ENCODE data around the gene ELAVL1. TPM values are rescaled to one million over a fixed set of nuclear protein-coding genes. Genes with fewer than 3 reads are reported as not detected.

The ELAVL1 gene
- total and polyA plus RNA-seq, 2 of the 13 experiments (the other 11 are each of a cell fraction or from before 2014, with no cell fraction given): 27.9 to 38.4 TPM

DNA sequence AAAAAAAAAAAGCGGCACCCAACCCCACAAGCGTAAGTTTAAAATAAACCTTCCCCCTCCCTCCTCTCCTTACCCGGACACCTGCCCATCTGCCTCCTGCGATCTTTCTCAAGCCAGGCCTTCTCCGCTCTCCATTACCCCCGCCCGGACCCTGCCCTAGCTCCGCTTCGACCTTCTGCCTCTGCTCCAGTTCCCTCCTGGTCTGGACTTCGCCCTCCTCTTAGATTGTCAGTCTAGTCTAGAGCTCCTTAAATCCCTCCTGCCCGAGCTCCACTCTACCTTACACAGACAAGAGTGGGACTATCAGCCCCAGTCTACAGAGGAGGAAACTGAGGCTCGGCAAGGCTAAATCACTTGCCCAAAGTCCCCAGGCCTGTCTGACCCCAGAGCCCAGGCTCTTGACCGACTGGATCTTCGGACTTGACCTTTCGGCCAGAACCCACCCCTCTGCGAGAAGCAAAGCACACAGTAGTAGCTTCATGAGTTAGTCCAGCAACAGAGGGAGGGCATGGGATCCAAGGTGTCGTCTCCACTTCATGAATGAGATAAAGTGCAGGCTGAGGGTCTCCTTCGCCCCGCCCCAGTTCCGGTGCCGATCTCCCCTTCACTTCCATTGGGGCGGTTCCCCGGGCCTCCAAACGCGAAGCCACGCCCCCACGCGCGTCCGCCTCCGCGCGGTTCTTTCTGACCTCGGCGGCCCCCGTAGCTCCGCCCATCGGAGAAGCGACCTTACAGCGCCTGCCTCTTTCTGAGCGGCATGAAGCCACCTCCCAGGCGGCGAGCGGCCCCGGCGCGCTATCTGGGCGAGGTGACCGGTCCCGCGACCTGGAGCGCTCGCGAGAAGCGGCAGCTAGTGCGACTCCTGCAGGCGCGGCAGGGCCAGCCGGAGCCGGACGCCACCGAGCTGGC lies 85.6 kb downstream of the ELAVL1 start, which contains the start of gene SNAPC2 (continued):
- peak; percentile 91 for TF ChIP-seq SAP130 (CRISPR knock-in tag; IDR thresholded peaks at IDR 0.05; ENCODE audit: low read depth)
- peak; percentile 93 for TF ChIP-seq ZNF605 (CRISPR knock-in tag; IDR thresholded peaks at IDR 0.05)
- TF ChIP-seq KMT2A (CRISPR knock-in tag; IDR thresholded peaks at IDR 0.05): no peak
- TF ChIP-seq ZNF549 (CRISPR knock-in tag; IDR thresholded peaks at IDR 0.05): no peak
- 0 out of 2 replicates have a peak, but pooled peaks have one; percentile 66 for TF ChIP-seq ZNF33A (CRISPR knock-in tag; IDR thresholded peaks at IDR 0.05; ENCODE audit: borderline replicate concordance)
- TF ChIP-seq, protein P1, sequence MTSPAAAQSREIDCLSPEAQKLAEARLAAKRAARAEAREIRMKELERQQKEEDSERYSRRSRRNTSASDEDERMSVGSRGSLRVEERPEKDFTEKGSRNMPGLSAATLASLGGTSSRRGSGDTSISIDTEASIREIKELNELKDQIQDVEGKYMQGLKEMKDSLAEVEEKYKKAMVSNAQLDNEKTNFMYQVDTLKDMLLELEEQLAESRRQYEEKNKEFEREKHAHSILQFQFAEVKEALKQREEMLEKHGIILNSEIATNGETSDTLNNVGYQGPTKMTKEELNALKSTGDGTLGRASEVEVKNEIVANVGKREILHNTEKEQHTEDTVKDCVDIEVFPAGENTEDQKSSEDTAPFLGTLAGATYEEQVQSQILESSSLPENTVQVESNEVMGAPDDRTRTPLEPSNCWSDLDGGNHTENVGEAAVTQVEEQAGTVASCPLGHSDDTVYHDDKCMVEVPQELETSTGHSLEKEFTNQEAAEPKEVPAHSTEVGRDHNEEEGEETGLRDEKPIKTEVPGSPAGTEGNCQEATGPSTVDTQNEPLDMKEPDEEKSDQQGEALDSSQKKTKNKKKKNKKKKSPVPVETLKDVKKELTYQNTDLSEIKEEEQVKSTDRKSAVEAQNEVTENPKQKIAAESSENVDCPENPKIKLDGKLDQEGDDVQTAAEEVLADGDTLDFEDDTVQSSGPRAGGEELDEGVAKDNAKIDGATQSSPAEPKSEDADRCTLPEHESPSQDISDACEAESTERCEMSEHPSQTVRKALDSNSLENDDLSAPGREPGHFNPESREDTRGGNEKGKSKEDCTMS (CRISPR knock-in tag; conservative IDR thresholded peaks at IDR 0.05): no peak
- TF ChIP-seq ZNF660 (CRISPR knock-in tag; IDR thresholded peaks at IDR 0.05; ENCODE audit: borderline replicate concordance, low read depth): no peak
- TF ChIP-seq ZNF672 (CRISPR knock-in tag; IDR thresholded peaks at IDR 0.05): no peak
- TF ChIP-seq, protein P2, sequence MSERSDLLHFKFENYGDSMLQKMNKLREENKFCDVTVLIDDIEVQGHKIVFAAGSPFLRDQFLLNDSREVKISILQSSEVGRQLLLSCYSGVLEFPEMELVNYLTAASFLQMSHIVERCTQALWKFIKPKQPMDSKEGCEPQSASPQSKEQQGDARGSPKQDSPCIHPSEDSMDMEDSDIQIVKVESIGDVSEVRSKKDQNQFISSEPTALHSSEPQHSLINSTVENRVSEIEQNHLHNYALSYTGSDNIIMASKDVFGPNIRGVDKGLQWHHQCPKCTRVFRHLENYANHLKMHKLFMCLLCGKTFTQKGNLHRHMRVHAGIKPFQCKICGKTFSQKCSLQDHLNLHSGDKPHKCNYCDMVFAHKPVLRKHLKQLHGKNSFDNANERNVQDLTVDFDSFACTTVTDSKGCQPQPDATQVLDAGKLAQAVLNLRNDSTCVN (CRISPR knock-in tag; IDR thresholded peaks at IDR 0.05; ENCODE audit: borderline replicate concordance): no peak; the same call in 1 of the 2 replicates
- TF ChIP-seq ZNF781 (CRISPR knock-in tag; IDR thresholded peaks at IDR 0.05; ENCODE audit: borderline replicate concordance, not compliant biosample characterization): peak; percentile 77
- TF ChIP-seq RBFOX2 (IDR thresholded peaks at IDR 0.05; ENCODE audit: low read depth, low read length): peak; percentile 92
- TF ChIP-seq, protein P3, sequence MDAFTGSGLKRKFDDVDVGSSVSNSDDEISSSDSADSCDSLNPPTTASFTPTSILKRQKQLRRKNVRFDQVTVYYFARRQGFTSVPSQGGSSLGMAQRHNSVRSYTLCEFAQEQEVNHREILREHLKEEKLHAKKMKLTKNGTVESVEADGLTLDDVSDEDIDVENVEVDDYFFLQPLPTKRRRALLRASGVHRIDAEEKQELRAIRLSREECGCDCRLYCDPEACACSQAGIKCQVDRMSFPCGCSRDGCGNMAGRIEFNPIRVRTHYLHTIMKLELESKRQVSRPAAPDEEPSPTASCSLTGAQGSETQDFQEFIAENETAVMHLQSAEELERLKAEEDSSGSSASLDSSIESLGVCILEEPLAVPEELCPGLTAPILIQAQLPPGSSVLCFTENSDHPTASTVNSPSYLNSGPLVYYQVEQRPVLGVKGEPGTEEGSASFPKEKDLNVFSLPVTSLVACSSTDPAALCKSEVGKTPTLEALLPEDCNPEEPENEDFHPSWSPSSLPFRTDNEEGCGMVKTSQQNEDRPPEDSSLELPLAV (CRISPR knock-in tag; conservative IDR thresholded peaks at IDR 0.05; ENCODE audit: low read depth): no peak
- TF ChIP-seq ZNF788 (CRISPR knock-in tag; IDR thresholded peaks at IDR 0.05; ENCODE audit: borderline replicate concordance): peak; percentile 50
- peak; percentile 33 for TF ChIP-seq ZNF883 (CRISPR knock-in tag; IDR thresholded peaks at IDR 0.05; ENCODE audit: not compliant biosample characterization)
- peak; percentile 42; the same call in 1 of the 2 replicates for TF ChIP-seq ISX (CRISPR knock-in tag; conservative IDR thresholded peaks at IDR 0.05)
- TF ChIP-seq ZSCAN31 (CRISPR knock-in tag; IDR thresholded peaks at IDR 0.05; ENCODE audit: low read depth): no peak
- TF ChIP-seq RFXAP (CRISPR knock-in tag; IDR thresholded peaks at IDR 0.05; ENCODE audit: borderline replicate concordance): 0 out of 2 replicates have a peak, but pooled peaks have one; percentile 30
- TF ChIP-seq ZNF747 (CRISPR knock-in tag; IDR thresholded peaks at IDR 0.05; ENCODE audit: borderline replicate concordance): 0 out of 2 replicates have a peak, but pooled peaks have one; percentile 45
- TF ChIP-seq NR2F2 (IDR thresholded peaks at IDR 0.05; ENCODE audit: borderline replicate concordance, low read depth): 0 out of 2 replicates have a peak, but pooled peaks have one; percentile 28
- no peak for TF ChIP-seq AKAP8 (CRISPR knock-in tag; IDR thresholded peaks at IDR 0.05)
- TF ChIP-seq KAT2B (IDR thresholded peaks at IDR 0.05; ENCODE audit: borderline replicate concordance, low read depth, low read length): no peak
